ENCODE results near the gene GM2A. TPM values are rescaled to one million over a fixed set of nuclear protein-coding genes. Genes with fewer than 3 reads are reported as not detected.

GM2A gene
- total and polyA plus RNA-seq, 2 of the 13 experiments (the other 11 are each of a cell fraction or from before 2014, with no cell fraction given): 14.6 to 29.6 TPM

- TF ChIP-seq ZNF280D (CRISPR knock-in tag; IDR thresholded peaks at IDR 0.05) (no peak), FUBP1 (CRISPR knock-in tag; IDR thresholded peaks at IDR 0.05; ENCODE audit: borderline replicate concordance) (no peak)
Observed at GRCh38 chr5:151248651-151249050, 4.3 kb upstream of the GM2A start (continued).

GRCh38 chr5:151249281-151249680 lies 3.7 kb upstream of the GM2A start:
- no TSS peak for BruUV-seq (replicated peaks)
- peaks cover 25% of the 10 kb centered on the region for H3K4me1 ChIP-seq (ENCODE audit: insufficient read depth, low read length)
- no peak overlapping the region for H3K27ac ChIP-seq (ENCODE audit: extremely low read length, insufficient read depth, low read length)
- no peak for FAIRE-seq
- peaks cover 22% of the 10 kb centered on the region for H3K79me2 ChIP-seq (ENCODE audit: insufficient read depth, low read length)
- intact Hi-C loops (cut with micrococcal nuclease; ENCODE audit: unreplicated experiment): no loop called here
- DNase-seq (ENCODE audit: low spot score): no peak
- H3K36me3 ChIP-seq (replicated peaks in 1 of 2; ENCODE audit: control insufficient read depth in 1 of 2, insufficient read depth in 2 of 2, low read length in 2 of 2): no peaks in the 10 kb centered on the region
- peak; percentile 92 for TF ChIP-seq ATF7 (IDR thresholded peaks at IDR 0.05)
- no peak for TF ChIP-seq ATF7 (CRISPR knock-in tag; IDR thresholded peaks at IDR 0.05)
- TF ChIP-seq POLR2A (IDR thresholded peaks at IDR 0.05; ENCODE audit: insufficient read depth in 1 of 2, low read depth in 2 of 2, low read length in 2 of 2): 0 out of 4 replicates have a peak, but pooled peaks of 1 of the 2 experiments have one; percentile 5
- 0 out of 2 replicates have a peak, but pooled peaks have one; percentile 19 for TF ChIP-seq RBFOX2 (IDR thresholded peaks at IDR 0.05; ENCODE audit: low read depth, low read length)
- no peak for TF ChIP-seq HMGA1 (CRISPR knock-in tag; conservative IDR thresholded peaks at IDR 0.05)
- TF ChIP-seq ZNF687 (CRISPR knock-in tag; IDR thresholded peaks at IDR 0.05): no peak
- no peak for TF ChIP-seq RELA (CRISPR knock-in tag; IDR thresholded peaks at IDR 0.05)
- no peaks in the 10 kb centered on the region for H3K9me3 ChIP-seq (ENCODE audit: low read length)
- ChIA-PET CTCF (ENCODE audit: low intra/inter-chr PET ratio, low total read pairs) (no interaction called here), POLR2A (interaction anchor here (2.1 kb wide), 1 partner anchor 15 kb away, joined by 13 read pairs; no protein-coding TSS in a partner anchor)
- H3K4me3 ChIP-seq (replicated peaks in 1 of 3; ENCODE audit: insufficient read depth in 1 of 3, low read depth in 2 of 3, low read length in 3 of 3): peak overlapping the region in 2 of 3 experiments; percentile 19 to 70; a peak in 2 of 6 replicates
- H2AFZ ChIP-seq (ENCODE audit: low read length): no peak overlapping the region
- ATAC-seq: no peak
- in situ Hi-C loops (cut with HindIII; ENCODE audit: extremely low pct_ligation_motif_present, low pct_unique_long_range_greater_than_20kb): loop anchor here (10.0 kb wide), 1 partner anchor 204 kb away; no protein-coding TSS in a partner anchor
- peak overlapping the region; percentile 97 for H3K4me2 ChIP-seq (ENCODE audit: low read depth, low read length)
- WGBS (ENCODE audit: low lambda C conversion rate): 97% methylated on average over 5 of the region's 5 CpGs
- no peak overlapping the region for H3K9ac ChIP-seq (ENCODE audit: insufficient read depth, low read depth, low read length)
- H4K20me1 ChIP-seq (ENCODE audit: insufficient read depth, low read length): no peaks in the 10 kb centered on the region
- H3K27me3 ChIP-seq (ENCODE audit: control insufficient read depth in 1 of 2, insufficient read depth in 2 of 2, low read length in 2 of 2): no peaks in the 10 kb centered on the region; a peak in 1 of 5 replicates
